WI38 (cell line): ENCODE data around the gene AGAP1.
"Not testable (repeated sequence)": the region's sequence is repeated elsewhere in the genome, so short reads cannot be mapped to it uniquely, and the experiment has no call there.

ENCODE experiments used
- H3K4me3 ChIP-seq: 2 replicates; pipeline ENCODE4 v1.5.1; 2011; ENCODE audit warnings: low read depth, mild to moderate bottlenecking, control low read depth, low read length
- CTCF ChIP-seq: IDR thresholded peaks from 2 replicates; pipeline ENCODE4 v1.5.1; 2012; ENCODE audit warnings: low read depth, mild to moderate bottlenecking, control low read depth, low read length

AGAP1 gene

GRCh38 chr2:236089271-236090026, 595.6 kb downstream of the AGAP1 start:
- H3K4me3 ChIP-seq = no peak overlapping the region
- no peak for TF ChIP-seq CTCF

- no peak overlapping the region for H3K4me3 ChIP-seq
- no peak for TF ChIP-seq CTCF
Observed at GRCh38 chr2:236090027-236090382, 596.2 kb downstream of the AGAP1 start.

- not testable (repeated sequence) for H3K4me3 ChIP-seq
Observed at GRCh38 chr2:236090826-236091225, 597.0 kb downstream of the AGAP1 start.

GRCh38 chr2:236092714-236093113, 598.9 kb downstream of the AGAP1 start:
- H3K4me3 ChIP-seq = no peak overlapping the region

GRCh38 chr2:236093134-236093533, 599.3 kb downstream of the AGAP1 start:
- H3K4me3 ChIP-seq = no peak overlapping the region
- TF ChIP-seq CTCF = no peak

More at GRCh38 chr2:236092714-236093113, 598.9 kb downstream of the AGAP1 start:
- TF ChIP-seq CTCF = no peak

- TF ChIP-seq CTCF = no peak
- H3K4me3 ChIP-seq = no peak overlapping the region
Observed at GRCh38 chr2:236095504-236095903, 601.7 kb downstream of the AGAP1 start.

- no peak for TF ChIP-seq CTCF
- no peak overlapping the region for H3K4me3 ChIP-seq
Observed at GRCh38 chr2:236101311-236101950, 607.6 kb downstream of the AGAP1 start.

GRCh38 chr2:236102971-236103370, 609.1 kb downstream of the AGAP1 start:
- H3K4me3 ChIP-seq = no peak overlapping the region
- TF ChIP-seq CTCF = no peak
